Measurements from ENCODE around the gene LIPT1.
"Not testable (repeated sequence)": the region's sequence is repeated elsewhere in the genome, so short reads cannot be mapped to it uniquely, and the experiment has no call there.

Gene LIPT1

GRCh38 chr2:99180755-99181623 lies 26.2 kb downstream of the LIPT1 start, which contains the start of the genes MITD1 and MRPL30:
Gene MITD1, minus strand, starts transcription at chr2:99181058. Its CDS starts 77 bp downstream, at chr2:99180981.
Gene MRPL30, plus strand, starts transcription at chr2:99181184. Its CDS starts 5,020 bp downstream, at chr2:99186204.
- DNase-seq = peak; percentile 96

GRCh38 chr2:99181624-99182000 lies 26.8 kb downstream of the LIPT1 start:
- peak; percentile 8 for DNase-seq

GRCh38 chr2:99183025-99183424 lies 28.3 kb downstream of the LIPT1 start:
- no peak for DNase-seq

GRCh38 chr2:99184811-99185210 lies 30.0 kb downstream of the LIPT1 start:
- no peak for DNase-seq

- DNase-seq = no peak
Measured at GRCh38 chr2:99187011-99187410, 32.2 kb downstream of the LIPT1 start.

- DNase-seq = no peak
Measured at GRCh38 chr2:99188357-99188756, 33.6 kb downstream of the LIPT1 start.

GRCh38 chr2:99190548-99190947 lies 35.8 kb downstream of the LIPT1 start:
- no peak for DNase-seq

- not testable (repeated sequence) for DNase-seq
Measured at GRCh38 chr2:99192364-99192763, 37.6 kb downstream of the LIPT1 start.

- DNase-seq = no peak
Measured at GRCh38 chr2:99198103-99198841, 43.5 kb downstream of the LIPT1 start.

- no peak for DNase-seq
Measured at GRCh38 chr2:99200076-99200800, 45.5 kb downstream of the LIPT1 start.

GRCh38 chr2:99201959-99202678 lies 47.4 kb downstream of the LIPT1 start:
- DNase-seq = no peak

GRCh38 chr2:99205491-99205890 lies 50.7 kb downstream of the LIPT1 start:
- DNase-seq = no peak

Measured in EL (cell line).